GM12874 (cell line): ENCODE data around the gene SULT1C3.

Experiments
- CTCF ChIP-seq: IDR thresholded peaks from 2 replicates; pipeline ENCODE4 v1.5.1; 2011; ENCODE audit warnings: low read depth, mild to moderate bottlenecking, control low read depth, low read length, moderate library complexity; ENCODE audit not compliant: insufficient read depth

The SULT1C3 gene

GRCh38 chr2:108215794-108216211 lies 24.0 kb upstream of the SULT1C3 start:
- peak; percentile 28; the same call in 1 of the 2 replicates for TF ChIP-seq CTCF

GRCh38 chr2:108217211-108217610 lies 22.6 kb upstream of the SULT1C3 start:
- TF ChIP-seq CTCF: no peak

GRCh38 chr2:108219688-108220087 lies 20.1 kb upstream of the SULT1C3 start:
- TF ChIP-seq CTCF: no peak

GRCh38 chr2:108220191-108220590 lies 19.6 kb upstream of the SULT1C3 start:
- no peak for TF ChIP-seq CTCF

GRCh38 chr2:108220942-108221541 lies 18.7 kb upstream of the SULT1C3 start:
- no peak for TF ChIP-seq CTCF

- TF ChIP-seq CTCF: no peak
These were observed 17.5 kb upstream of the SULT1C3 start for GRCh38 chr2:108222261-108222660.

- no peak for TF ChIP-seq CTCF
These were observed 16.2 kb upstream of the SULT1C3 start for GRCh38 chr2:108223573-108223972.
